ENCODE measurements around the gene TMEM131.

The TMEM131 gene

DNA sequence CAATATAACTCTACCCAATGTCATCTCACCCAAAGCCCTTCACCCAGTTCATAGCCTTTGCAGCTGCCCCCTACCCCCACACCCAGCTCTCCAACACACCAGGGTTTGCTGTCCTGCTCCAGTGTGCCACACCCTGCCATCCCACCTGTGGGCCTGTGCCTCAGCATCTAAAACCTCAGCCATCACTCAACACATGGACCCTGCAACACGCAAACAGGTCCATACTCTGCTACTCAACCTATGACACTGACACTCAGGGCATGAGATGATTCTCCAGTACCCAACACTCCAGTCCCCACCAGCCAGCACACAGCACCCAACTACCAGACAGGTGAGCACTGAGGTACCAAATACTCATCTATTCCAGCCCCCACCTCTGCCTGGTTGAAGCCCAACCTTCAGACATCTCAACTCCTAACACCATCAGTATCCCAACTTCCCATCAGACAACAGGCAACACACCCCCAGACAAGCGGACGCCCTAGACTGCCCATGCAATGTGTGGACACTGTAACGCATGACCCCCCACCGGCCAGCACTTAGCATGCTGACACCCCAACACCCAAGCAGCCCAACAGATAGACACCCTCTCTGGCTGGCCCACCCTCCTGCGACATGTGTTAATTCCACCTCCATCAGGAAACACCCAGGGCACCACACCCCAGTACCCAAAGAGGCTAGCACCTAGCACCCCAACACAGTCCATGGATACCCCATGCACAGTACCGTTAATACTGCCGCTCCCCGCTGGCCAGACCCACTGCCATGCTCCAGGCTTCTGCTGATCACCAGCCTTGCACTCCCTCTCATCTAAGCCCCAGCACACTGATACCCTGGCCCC, 257.3 kb downstream of the TMEM131 start:
- no peak for DNase-seq (ENCODE audit: low read depth)

GRCh38 chr2:97737421-97738178, 258.1 kb downstream of the TMEM131 start:
- no peak for DNase-seq (ENCODE audit: low read depth)

- DNase-seq (ENCODE audit: low read depth) = no peak
These were observed 259.0 kb downstream of the TMEM131 start for GRCh38 chr2:97736608-97737330.

GRCh38 chr2:97736185-97736584, 259.6 kb downstream of the TMEM131 start:
- no peak for DNase-seq (ENCODE audit: low read depth)

GRCh38 chr2:97735161-97735561, 260.6 kb downstream of the TMEM131 start:
- DNase-seq (ENCODE audit: low read depth) = no peak

DNA sequence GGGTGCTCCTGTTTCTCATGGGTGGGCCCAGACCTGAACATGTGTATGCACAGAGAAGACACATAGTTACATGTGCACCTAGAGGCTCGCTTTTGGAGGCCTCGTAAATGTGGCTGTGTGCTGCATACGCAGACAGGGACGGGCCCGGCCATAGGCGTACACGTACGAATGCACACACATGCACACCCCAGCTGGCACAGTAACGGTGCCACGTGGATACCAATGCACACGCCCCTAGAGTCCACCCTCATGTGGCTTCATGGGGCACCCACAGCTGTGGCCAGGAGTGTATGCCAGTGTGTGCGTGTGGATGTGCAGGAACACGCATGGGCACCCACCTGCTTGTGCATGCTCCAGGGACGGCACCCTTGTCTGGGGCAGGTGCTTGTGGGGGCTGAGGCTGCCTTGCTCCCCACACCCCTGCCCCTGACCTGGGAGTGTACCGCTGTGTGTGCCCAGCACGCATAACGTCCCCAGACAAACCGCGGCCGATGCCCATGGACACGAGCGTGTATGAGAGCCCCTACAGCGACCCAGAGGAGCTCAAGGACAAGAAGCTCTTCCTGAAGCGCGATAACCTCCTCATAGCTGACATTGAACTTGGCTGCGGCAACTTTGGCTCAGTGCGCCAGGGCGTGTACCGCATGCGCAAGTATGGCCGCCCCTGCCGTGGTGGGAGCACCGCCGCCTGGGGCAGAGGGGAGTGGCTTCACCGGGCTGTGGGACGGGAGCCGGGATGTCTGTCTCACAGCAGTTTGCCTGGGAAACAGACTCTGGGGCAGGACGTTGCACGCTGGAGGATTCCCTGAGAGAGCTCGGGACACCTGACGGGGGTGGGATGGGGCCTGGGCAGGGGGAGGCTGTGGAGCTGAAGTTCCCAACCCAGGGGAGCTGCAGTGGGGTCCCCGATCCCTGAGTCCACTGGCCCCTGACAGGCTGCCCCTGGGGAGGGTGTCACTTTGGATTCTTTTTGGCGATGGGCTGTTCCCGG, 261.4 kb downstream of the TMEM131 start:
- no peak for DNase-seq (ENCODE audit: low read depth)

DNA sequence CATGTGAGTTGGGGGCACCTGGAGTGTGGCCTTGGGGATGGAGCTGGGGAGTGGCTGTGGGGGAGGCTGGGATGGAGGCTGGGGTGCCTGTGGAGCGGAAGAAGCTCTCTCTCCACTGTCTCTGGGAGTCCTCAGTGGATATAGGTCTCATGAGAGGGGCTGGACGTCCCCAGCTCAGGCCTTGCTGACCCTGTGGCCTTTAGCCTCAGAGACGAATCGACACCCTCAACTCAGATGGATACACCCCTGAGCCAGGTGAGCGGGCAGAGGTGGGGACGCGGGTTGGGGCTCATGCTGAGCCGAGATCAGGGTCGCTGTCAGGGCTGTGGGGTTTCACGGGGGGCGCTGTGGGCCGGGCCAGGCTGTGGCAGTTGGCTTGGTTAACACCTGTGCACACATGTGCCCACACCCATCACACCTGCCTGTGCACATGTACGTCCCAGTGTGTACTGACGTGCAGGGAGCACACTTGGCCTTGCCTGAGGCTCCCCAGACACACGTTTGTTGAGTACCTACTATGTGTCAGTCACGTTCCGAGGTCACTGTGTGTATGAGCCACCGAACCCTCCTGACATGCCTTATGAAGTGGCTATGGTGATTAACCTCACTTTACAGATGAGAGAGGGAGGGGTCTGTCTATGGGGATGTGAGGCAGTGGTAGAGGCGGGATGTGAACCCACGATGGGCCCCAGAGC, 262.3 kb downstream of the TMEM131 start:
- no peak for DNase-seq (ENCODE audit: low read depth)

- DNase-seq (ENCODE audit: low read depth) = no peak
These were observed 263.1 kb downstream of the TMEM131 start for GRCh38 chr2:97732436-97733340.

DNA sequence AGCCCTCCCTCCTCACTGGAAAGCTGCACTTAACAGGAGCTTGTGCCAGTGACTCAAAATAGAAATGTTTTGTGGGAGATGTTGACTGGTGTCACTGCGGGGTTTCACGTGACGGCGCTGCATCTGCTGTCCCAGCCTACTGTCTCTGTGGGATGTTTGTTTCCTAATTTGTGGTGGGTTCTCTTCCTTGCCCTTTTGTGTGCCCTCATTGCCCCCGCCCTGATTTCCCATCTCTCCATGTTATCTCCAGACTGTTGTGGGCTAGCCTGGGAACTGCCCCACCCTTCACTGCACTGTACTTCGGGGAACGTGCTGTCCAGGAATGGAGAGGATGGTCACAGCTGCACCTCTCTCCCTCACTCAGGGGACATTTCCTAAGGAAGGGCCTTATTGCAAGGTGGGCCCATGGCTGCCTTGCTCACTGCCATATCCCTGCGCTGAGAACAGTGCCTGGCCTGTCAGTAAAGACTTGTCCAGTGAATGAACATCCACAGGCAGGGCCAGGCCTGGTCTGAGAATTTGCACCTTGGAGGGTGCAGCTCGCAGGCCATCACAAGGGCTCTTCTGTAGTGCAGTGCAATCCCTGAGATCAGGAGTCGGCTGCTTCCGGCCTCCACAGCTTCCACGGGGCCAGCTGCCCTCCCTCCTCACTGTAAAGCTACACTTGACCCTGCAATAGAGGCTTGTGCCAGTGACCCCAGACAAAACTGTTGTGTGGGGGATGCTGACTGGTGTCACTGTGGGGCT, 264.3 kb downstream of the TMEM131 start:
- DNase-seq (ENCODE audit: low read depth) = no peak

DNA sequence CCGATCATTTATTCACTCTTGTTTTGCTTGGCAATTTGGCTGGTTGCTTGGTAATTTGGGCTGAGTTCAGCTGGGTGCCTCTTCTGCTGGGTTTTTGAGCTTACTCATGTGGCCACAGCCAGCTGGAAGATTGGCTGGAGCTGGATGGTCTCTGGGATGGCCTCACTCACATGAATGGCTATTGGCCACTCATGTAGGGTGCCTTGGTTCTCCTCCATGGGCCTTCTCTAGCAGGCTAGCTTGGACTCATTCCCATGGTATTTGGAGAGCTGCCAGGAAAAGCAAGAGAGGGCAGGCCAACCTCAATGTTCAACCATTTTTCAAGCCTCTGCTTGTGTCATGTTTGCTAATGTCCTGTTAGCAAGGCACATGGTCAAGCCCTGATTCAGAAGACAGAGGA, 265.5 kb downstream of the TMEM131 start:
- DNase-seq (ENCODE audit: low read depth) = no peak

- no peak for DNase-seq (ENCODE audit: low read depth)
These were observed 267.5 kb downstream of the TMEM131 start for GRCh38 chr2:97728091-97728731.

DNA sequence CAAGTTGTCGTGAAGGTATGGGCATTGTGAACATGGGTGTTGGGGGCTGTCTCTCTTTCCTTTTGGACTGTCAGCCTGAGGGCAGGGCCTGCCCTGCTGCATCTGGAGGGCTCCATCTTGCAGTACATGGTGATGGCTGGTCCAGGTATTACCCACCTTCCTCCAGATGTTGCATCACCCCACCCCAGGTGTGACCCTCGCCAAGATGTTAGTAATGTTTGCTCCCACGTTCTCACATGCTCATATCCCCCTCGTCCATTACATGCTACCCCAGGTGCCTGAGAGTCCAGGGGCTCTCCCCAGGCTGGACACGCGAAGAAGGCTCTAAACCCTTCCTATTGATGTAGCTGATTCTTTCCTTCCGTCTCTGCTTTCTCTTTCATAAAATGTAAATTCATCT, 268.5 kb downstream of the TMEM131 start:
- DNase-seq (ENCODE audit: low read depth) = no peak

GRCh38 chr2:97726261-97727064, 269.3 kb downstream of the TMEM131 start:
- DNase-seq (ENCODE audit: low read depth) = no peak

DNA sequence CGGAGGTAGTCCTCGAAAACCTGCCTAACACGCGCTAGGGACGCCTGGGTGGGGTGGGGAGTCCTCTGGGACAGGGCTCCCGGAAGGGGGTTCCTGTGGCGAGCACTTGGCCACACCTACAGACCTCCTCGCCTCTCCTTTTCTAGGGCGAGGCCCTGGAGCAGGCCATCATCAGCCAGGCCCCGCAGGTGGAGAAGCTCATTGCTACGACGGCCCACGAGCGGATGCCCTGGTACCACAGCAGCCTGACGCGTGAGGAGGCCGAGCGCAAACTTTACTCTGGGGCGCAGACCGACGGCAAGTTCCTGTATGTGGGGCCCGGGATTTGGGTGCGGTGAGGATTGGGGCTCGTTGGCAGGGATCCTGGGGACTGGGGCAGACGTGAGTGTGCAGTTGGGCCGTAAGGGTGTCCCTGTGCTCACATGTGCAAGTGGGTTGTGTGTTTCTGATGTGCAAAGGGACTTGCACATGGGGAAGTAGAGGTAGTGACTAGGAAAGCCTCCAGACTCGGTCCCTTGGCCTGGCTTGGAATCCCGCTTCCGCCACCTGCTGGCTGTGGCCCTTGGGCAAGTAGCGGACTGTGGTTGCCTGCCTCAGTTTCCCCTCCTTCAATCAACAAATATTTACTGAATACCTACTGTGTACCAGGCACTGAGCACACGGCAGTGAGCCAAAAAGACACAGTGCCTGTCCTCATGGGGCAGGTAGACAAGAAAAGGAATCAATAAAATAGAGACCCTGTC, 270.6 kb downstream of the TMEM131 start:
- DNase-seq (ENCODE audit: low read depth) = no peak

DNA sequence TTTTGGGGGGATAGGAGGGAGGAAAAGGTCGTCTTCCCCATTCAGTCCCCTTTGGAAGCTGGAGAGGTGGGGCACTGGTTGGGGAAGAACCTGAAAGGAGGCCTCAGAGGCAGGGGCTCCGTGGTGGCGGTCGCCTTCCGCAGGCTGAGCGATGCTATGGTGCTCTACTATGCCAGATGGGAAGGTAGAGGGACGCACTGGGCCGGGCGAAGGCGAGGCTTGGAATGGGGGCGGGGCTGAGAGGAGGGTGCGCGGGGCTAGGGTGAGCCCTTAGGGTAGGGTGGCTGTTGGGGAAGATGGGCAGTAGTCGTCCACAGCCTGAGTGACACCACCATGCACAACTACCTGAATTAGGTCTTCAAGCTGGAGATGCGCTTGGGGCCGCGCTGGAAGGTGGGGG, 271.2 kb downstream of the TMEM131 start:
- DNase-seq (ENCODE audit: low read depth) = no peak

DNA sequence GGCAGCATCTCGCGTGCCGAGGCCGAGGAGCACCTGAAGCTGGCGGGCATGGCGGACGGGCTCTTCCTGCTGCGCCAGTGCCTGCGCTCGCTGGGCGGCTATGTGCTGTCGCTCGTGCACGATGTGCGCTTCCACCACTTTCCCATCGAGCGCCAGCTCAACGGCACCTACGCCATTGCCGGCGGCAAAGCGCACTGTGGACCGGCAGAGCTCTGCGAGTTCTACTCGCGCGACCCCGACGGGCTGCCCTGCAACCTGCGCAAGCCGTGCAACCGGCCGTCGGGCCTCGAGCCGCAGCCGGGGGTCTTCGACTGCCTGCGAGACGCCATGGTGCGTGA, 271.7 kb downstream of the TMEM131 start:
- no peak for DNase-seq (ENCODE audit: low read depth)

Measured in stimulated activated CD8-positive, alpha-beta memory T cell treated with anti-CD3 and anti-CD28 coated beads, Interleukin-4, amount 100 ng/mL, for 24 hours (primary cell).